CD4-positive, alpha-beta T cell treated with Interleukin-6 for 4 hours (primary cell): ENCODE data around the gene TMX3.

Experiments
- DNase-seq: peaks from one replicate; pipeline ENCODE4 v3.0.0-alpha.2; 2020; ENCODE audit warnings: mixed read lengths

TMX3 gene

GRCh38 chr18:68707646-68708045 is 7.3 kb downstream of the TMX3 start:
- DNase-seq, result no peak

DNA sequence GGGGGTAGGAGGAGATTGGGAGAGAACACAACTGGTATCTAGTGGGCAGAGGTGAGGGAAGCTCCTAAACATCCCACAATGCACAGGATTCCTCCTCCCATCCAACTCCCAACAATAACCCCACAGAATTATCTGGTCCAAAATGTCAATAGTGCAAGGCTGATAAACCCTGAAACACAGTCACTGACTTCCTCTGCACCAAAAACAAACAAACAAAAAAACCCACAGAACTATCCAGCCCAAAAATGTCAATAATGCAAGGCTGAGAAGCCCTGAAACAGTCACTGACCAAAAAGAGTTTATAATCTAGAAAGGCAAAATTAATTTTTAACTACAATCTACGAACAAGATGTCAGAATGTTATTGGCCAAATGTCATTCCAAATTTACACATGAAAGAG is 9.8 kb downstream of the TMX3 start:
- no peak for DNase-seq

DNA sequence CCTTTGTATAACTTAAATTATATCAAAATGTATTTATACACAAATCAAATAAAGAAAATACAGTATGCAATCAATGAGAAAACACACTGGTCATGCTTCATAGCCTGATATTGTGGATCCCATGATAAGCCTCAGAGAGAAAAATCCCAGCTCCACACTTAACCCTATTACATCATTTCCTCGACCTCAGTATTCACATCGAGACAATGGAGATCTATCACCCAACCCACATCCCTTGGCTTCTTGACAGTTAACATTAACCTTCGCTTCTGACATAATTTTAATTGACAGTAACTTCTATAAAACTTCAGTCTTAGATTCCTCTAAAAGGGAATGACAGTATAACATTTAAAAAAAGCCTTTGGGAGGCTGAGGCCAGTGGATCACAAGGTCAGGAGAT is 11.6 kb downstream of the TMX3 start:
- DNase-seq, result no peak

GRCh38 chr18:68701353-68701752 is 13.6 kb downstream of the TMX3 start:
- DNase-seq, result no peak

GRCh38 chr18:68699043-68699442 is 15.9 kb downstream of the TMX3 start:
- DNase-seq, result no peak

DNA sequence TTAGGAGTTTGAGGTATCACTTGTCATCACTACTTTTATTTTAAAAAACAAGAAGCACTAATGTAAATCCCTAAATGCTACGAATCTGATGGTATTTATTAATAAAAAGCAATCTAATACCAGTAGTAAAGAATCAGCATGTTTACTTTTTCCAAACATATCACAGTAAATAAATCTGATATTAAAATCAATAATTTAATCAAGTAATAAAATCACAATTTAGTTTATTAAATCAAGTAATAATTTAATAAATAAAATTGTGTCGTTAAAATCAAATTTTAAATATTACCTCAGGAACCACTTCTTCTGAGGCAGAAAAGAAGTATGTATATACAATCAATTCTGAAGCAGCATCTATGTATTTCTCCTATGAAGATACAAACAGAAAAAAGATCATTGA is 18.0 kb downstream of the TMX3 start:
- DNase-seq, result no peak

- DNase-seq, result no peak
These were observed 20.6 kb downstream of the TMX3 start for GRCh38 chr18:68694316-68694715.

- DNase-seq, result no peak
These were observed 21.7 kb downstream of the TMX3 start for GRCh38 chr18:68693091-68693815.

DNA sequence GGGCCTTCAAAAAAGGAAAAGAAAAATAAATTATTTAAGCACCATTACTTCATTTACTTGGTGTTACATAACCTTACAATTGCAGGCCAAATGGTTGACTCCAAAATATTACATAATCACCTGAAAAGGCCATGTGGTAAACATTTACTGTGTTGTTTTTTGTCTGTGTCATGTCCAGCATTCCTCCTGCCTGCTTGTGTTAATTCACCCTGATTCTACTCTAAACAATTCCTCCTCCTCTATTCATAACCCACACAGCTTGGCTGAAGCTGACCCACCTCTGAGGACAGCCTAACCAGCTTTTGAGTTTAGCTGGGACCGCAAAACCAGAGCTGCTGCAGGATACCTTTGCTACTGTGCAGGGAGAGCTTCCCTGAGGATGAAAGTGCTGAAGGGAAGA is 35.4 kb downstream of the TMX3 start:
- DNase-seq, result no peak

DNA sequence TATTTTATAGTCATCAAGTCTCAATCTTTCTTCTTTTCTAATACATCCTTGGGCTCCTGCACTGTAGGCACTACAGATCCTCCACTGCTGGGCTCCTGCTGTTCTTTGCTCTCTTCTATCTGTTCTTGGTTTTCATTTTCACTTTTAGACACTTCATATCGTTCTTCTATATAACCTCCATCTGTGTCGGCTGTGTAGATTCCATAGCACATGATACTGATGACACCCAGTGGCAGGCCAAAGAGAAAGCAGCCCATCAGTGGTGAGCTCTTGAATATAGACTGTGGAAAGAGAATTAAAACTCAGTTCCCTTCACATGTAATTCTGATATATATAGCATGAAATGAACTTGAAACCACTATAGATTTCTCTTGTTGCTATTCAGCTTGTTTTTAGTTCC is 38.0 kb downstream of the TMX3 start:
- no peak for DNase-seq

- DNase-seq, result no peak
These were observed 47.8 kb downstream of the TMX3 start for GRCh38 chr18:68667121-68667520.

- DNase-seq, result no peak
These were observed 48.5 kb downstream of the TMX3 start for GRCh38 chr18:68666381-68666780.

DNA sequence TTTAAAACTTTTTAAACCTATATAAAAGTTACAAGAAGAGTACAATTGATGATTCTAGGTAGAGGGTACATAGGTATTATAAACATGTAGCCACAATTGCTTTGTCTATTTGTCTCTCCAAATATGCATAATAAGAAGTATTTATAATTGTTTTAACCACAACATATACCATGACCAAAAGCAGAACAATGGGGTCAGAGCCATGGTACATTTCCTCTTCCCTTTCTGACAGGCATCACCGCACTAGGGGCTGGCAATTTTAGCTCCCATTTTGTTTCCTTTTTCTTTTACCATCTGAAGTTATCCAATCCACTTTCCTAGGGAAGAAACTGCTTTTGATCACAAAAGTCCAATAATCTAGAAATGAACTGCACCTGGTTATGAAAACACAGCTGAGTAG is 49.3 kb downstream of the TMX3 start:
- DNase-seq, result no peak

GRCh38 chr18:68662754-68663153 is 52.2 kb downstream of the TMX3 start:
- no peak for DNase-seq

GRCh38 chr18:68660354-68661183 is 54.3 kb downstream of the TMX3 start:
- DNase-seq, result no peak

GRCh38 chr18:68648191-68648590 is 66.7 kb downstream of the TMX3 start:
- DNase-seq, result no peak

- DNase-seq, result no peak
These were observed 72.9 kb downstream of the TMX3 start for GRCh38 chr18:68642003-68642402.

GRCh38 chr18:68640861-68641260 is 74.0 kb downstream of the TMX3 start:
- DNase-seq, result no peak

GRCh38 chr18:68638613-68639012 is 76.3 kb downstream of the TMX3 start:
- no peak for DNase-seq

- no peak for DNase-seq
These were observed 87.1 kb downstream of the TMX3 start for GRCh38 chr18:68627812-68628211.
